Esophagus (tissue), 2 donors: Measurements from ENCODE around the gene ESF1. TPM values are rescaled to one million over a fixed set of nuclear protein-coding genes. Genes with fewer than 3 reads are reported as not detected.

Source experiments
- H3K27ac ChIP-seq, 2 donors: one replicate each; pipeline ENCODE4 v1.5.1; 2013; ENCODE audit warnings: low read depth in 2 of 2, mild to moderate bottlenecking in 2 of 2, inconsistent platforms in 1 of 2, low read length in 1 of 2, moderate library complexity in 1 of 2
- H3K27me3 ChIP-seq, 2 donors: one replicate each; pipeline ENCODE4 v1.6.1; 2013; ENCODE audit warnings: low read length in 2 of 2, control low read depth in 1 of 2, mild to moderate bottlenecking in 1 of 2; ENCODE audit not compliant: insufficient read depth in 2 of 2, control insufficient read depth in 1 of 2
- H3K36me3 ChIP-seq, 2 donors: one replicate each; pipeline ENCODE4 v1.6.1; 2013; ENCODE audit warnings: low read length in 1 of 2; ENCODE audit not compliant: control insufficient read depth in 2 of 2, insufficient read depth in 2 of 2
- H3K4me1 ChIP-seq, 2 donors: one replicate each; pipeline ENCODE4 v1.6.1; 2013; ENCODE audit warnings: low read length in 1 of 2; ENCODE audit not compliant: control insufficient read depth in 2 of 2, insufficient read depth in 2 of 2
- H3K4me3 ChIP-seq, 2 donors: one replicate each; pipeline ENCODE4 v1.5.1; 2013; ENCODE audit warnings: low read length in 2 of 2, mild to moderate bottlenecking in 2 of 2, low read depth in 1 of 2, moderate library complexity in 1 of 2
- H3K9me3 ChIP-seq, 2 donors: one replicate each; pipeline ENCODE4 v1.6.1; 2013; ENCODE audit warnings: mild to moderate bottlenecking in 2 of 2, low read depth in 1 of 2, low read length in 1 of 2, moderate library complexity in 1 of 2; ENCODE audit not compliant: control insufficient read depth in 2 of 2, insufficient read depth in 1 of 2
- WGBS, 2 donors: extraction: QIAGEN DNeasy Blood & Tissue Kit; methylation state at CpG; one replicate each; pipeline ENCODE4 v1.1.7; 2013; 5-methylcytosine and 5-hydroxymethylcytosine counted together
- polyA plus RNA-seq, 2 donors: library from polyadenylated mRNA; stranded (reverse); fragments of 200-250 nt; gene quantifications; one replicate each; pipeline ENCODE4 v1.2.3, GENCODE V29; 2013
- donor health status: healthy with polysubstance abuse.
- donor health status: Bipolar disorder and iron deficiency.

The ESF1 gene
- polyA plus RNA-seq, 2 donors: 6.4 to 8.8 TPM

- 92 to 95% methylated on average over 1 of the region's 1 CpG for WGBS, 2 donors
- Histone ChIP-seq H3K27ac (no peak overlapping the region), H3K27me3 (no peaks in the 10 kb centered on the region), H3K9me3 (no peaks in the 10 kb centered on the region), H3K4me1 (no peaks in the 10 kb centered on the region), H3K36me3 (peaks cover 0 to 2% of the 10 kb centered on the region in 2 donors), H3K4me3 (no peak overlapping the region)
These were observed 61.7 kb downstream of the ESF1 start for GRCh38 chr20:13723011-13723410.

- WGBS, 2 donors: 88 to 94% methylated on average over 2 of the region's 2 CpGs
- H3K36me3 ChIP-seq: peaks cover 0 to 3% of the 10 kb centered on the region in 2 donors
- H3K4me3 ChIP-seq: no peak overlapping the region
- no peak overlapping the region for H3K27ac ChIP-seq
- no peaks in the 10 kb centered on the region for H3K9me3 ChIP-seq
- H3K4me1 ChIP-seq: no peaks in the 10 kb centered on the region
- no peaks in the 10 kb centered on the region for H3K27me3 ChIP-seq
These were observed 66.5 kb downstream of the ESF1 start for GRCh38 chr20:13718171-13718570.

GRCh38 chr20:13717631-13718044 lies 67.1 kb downstream of the ESF1 start:
- H3K4me1 ChIP-seq: no peaks in the 10 kb centered on the region
- 96% methylated on average over 1 of the region's 1 CpG for WGBS, 2 donors
- H3K27ac ChIP-seq: no peak overlapping the region
- H3K9me3 ChIP-seq: no peaks in the 10 kb centered on the region
- H3K4me3 ChIP-seq: no peak overlapping the region
- H3K36me3 ChIP-seq: peaks cover 0 to 3% of the 10 kb centered on the region in 2 donors
- no peaks in the 10 kb centered on the region for H3K27me3 ChIP-seq

GRCh38 chr20:13715171-13715570 lies 69.5 kb downstream of the ESF1 start:
- no peaks in the 10 kb centered on the region for H3K4me1 ChIP-seq
- no peaks in the 10 kb centered on the region for H3K9me3 ChIP-seq
- H3K4me3 ChIP-seq: no peak overlapping the region
- H3K36me3 ChIP-seq: peaks cover 0 to 7% of the 10 kb centered on the region in 2 donors
- H3K27ac ChIP-seq: no peak overlapping the region
- WGBS, 2 donors: 94 to 97% methylated on average over 3 of the region's 3 CpGs
- H3K27me3 ChIP-seq: no peaks in the 10 kb centered on the region

DNA sequence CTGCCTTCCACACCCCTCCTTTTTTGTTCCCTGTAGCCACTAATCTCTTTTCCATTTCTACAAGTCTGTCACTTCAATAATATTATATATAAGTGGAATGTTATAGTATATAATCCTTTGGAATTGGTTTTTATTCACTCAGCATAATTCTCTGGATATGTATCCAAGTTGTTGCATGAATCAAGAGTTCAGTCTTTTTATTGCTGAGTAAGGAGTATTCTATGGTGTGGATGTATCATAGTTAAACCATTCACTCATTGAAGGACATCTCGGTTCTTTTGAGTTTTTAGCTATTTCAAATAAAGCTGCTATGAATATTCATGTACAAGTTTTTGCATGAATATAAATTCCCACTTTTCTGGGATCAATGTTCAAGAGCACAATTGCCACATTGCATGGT lies 76.5 kb downstream of the ESF1 start:
- H3K4me1 ChIP-seq: no peaks in the 10 kb centered on the region

GRCh38 chr20:13703265-13703664 lies 81.5 kb downstream of the ESF1 start:
- Histone ChIP-seq H3K36me3 (no peaks in the 10 kb centered on the region), H3K4me3 (no peak overlapping the region), H3K4me1 (no peaks in the 10 kb centered on the region), H3K9me3 (no peaks in the 10 kb centered on the region), H3K27me3 (no peaks in the 10 kb centered on the region), H3K27ac (no peak overlapping the region)
- 82 to 90% methylated on average over 9 of the region's 9 CpGs for WGBS, 2 donors

More for the DNA sequence above, 76.5 kb downstream of the ESF1 start:
- WGBS, 2 donors: 75 to 85% methylated on average over 1 of the region's 1 CpG
- Histone ChIP-seq H3K27ac (no peak overlapping the region), H3K36me3 (peaks cover 0 to 3% of the 10 kb centered on the region in 2 donors), H3K9me3 (no peaks in the 10 kb centered on the region), H3K27me3 (no peaks in the 10 kb centered on the region), H3K4me3 (no peak overlapping the region)

- Histone ChIP-seq H3K27ac (no peak overlapping the region), H3K36me3 (no peaks in the 10 kb centered on the region), H3K9me3 (no peaks in the 10 kb centered on the region), H3K4me1 (no peaks in the 10 kb centered on the region), H3K27me3 (no peaks in the 10 kb centered on the region), H3K4me3 (no peak overlapping the region)
These were observed 83.2 kb downstream of the ESF1 start for GRCh38 chr20:13701486-13701885.

DNA sequence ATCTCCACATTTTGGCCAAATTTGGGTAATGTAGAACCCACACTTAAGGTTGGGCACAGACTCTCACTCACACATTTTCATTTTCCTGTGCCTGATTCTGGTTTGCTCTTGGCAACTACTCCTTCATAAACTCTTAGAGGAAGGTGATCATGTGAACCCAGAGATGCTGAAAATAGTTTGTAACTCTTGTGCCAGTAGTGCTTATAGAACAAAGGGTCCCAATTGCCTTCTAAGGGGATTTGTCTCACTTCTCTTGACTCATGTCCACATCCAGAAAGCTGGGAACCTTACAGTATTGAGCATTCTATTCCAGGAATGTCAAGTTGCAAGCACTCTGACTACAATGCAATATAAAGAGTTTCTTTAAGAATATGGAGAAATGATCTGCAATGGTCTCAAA lies 84.0 kb downstream of the ESF1 start:
- Histone ChIP-seq H3K4me1 (no peaks in the 10 kb centered on the region), H3K9me3 (no peaks in the 10 kb centered on the region), H3K27ac (no peak overlapping the region), H3K27me3 (no peaks in the 10 kb centered on the region), H3K4me3 (no peak overlapping the region), H3K36me3 (no peaks in the 10 kb centered on the region)

DNA sequence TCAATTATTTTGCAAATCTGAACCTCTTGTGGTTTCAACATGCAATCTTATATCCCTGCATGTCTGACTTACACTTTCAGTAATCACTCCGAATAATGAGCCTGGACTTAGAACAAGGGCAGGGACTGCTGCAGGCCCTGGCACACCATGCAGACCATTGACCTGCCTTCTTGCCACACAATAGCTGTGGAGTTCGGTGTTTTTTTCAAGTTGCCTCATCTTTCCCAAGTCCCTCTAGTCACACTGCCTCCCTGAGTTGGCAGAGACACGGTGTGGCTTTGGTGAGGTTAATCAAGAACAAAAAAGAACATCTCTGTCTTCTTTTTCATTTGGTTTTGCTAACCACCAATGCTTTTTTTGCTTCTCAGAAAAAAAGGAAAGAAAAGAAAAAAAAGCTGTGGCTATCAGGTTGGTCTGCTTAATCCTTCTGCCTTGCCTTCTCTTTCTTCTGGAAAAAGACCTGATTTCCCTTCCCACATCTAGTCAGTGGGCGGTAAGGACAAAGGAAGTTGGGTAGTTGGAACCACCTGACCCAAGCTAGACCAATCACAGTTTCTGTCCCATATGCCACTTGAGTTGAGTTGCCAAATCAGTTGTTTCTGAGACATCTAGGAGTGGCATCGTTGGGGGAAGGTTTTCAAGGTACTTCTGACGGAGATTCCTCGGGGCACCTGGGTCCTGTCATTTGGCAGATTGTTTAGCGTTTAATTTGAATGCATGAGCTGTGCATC lies 90.1 kb downstream of the ESF1 start:
- 71 to 74% methylated on average over 8 of the region's 8 CpGs for WGBS, 2 donors

More for the DNA sequence above, 90.1 kb downstream of the ESF1 start:
- no peaks in the 10 kb centered on the region for H3K9me3 ChIP-seq
- H3K4me1 ChIP-seq: no peaks in the 10 kb centered on the region
- no peak overlapping the region for H3K27ac ChIP-seq
- H3K27me3 ChIP-seq: no peaks in the 10 kb centered on the region
- no peak overlapping the region for H3K4me3 ChIP-seq
- H3K36me3 ChIP-seq: no peaks in the 10 kb centered on the region
